ENCODE measurements around the gene LRRFIP1. TPM values are rescaled to one million over a fixed set of nuclear protein-coding genes. Genes with fewer than 3 reads are reported as not detected.

The LRRFIP1 gene
- total and polyA plus RNA-seq, 9 of the 15 experiments (the other 6 are each of a cell fraction or from before 2014, with no cell fraction given): 13.1 to 45.2 (median 31.3) TPM

DNA sequence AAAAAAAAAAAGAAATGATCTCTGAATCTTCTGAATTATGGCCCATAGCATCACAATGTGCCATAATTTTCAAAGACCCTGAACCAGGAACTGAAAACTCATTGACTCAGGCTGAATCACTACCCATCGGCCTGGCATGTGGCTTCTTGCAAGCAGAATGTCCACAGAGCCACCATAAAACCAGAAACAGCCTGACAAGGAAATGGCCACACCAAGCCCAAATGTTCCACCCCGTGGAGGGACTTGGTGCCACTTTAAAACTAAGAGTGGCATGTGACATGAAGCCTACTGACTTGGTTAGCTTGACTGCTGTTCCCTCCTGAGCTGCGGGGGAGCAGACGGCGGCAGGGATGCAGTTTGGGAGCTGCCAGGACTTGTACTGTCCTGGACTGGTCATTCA is 100.0 kb downstream of the LRRFIP1 start (continued):
- no peak for TF ChIP-seq CBX2 (IDR thresholded peaks at IDR 0.05; ENCODE audit: insufficient read depth, low read length, poor library complexity, severe bottlenecking)
- TF ChIP-seq ARID1B (IDR thresholded peaks at IDR 0.05): no peak
- TF ChIP-seq, protein P1, sequence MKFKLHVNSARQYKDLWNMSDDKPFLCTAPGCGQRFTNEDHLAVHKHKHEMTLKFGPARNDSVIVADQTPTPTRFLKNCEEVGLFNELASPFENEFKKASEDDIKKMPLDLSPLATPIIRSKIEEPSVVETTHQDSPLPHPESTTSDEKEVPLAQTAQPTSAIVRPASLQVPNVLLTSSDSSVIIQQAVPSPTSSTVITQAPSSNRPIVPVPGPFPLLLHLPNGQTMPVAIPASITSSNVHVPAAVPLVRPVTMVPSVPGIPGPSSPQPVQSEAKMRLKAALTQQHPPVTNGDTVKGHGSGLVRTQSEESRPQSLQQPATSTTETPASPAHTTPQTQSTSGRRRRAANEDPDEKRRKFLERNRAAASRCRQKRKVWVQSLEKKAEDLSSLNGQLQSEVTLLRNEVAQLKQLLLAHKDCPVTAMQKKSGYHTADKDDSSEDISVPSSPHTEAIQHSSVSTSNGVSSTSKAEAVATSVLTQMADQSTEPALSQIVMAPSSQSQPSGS (CRISPR knock-in tag; IDR thresholded peaks at IDR 0.05): no peak

DNA sequence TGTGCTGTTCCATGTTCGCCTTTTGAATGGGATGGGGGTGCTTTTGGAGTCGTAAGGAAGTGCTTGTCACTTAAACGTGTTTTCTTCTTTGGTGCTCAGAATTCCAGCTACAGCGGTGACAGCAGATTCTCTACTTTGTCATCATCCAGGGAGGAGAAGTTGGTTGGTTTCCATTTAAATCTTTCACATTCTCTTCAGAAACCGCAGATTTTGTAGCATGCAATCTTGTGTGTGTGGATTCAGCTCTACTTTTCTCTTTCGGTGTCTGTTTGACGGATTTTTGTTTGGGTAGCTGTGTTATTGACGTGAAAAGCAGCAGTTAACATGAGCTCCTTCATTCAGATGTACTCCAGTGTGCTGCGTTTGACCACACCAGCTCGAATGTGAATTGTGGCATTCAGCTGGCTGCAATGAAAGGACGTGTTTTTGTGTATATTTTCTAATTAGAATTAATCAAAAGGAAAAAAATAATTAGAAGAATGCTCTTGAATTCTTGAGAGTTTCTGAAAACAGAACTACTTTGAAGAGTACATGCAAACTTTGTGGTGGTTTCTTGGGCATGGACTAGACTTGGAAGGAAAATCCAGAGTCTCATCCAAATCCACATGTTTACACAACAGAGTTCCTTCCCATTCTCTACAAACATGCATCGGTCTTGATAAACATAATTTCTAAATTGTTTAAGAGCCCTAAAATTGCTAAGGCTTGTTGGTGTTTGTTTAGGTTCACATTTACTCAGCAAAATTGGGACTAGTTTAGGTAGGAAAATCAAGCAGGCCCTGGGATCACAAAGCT is 102.5 kb downstream of the LRRFIP1 start:
- Histone ChIP-seq H3K9ac (ENCODE audit: insufficient read depth in 1 of 2, low read depth in 2 of 2, low read length in 2 of 2) (no peak overlapping the region), H3K4me1 (replicated peaks in 1 of 2; ENCODE audit: control insufficient read depth in 2 of 2, insufficient read depth in 2 of 2, low read length in 2 of 2) (peaks cover 0 to 5% of the 10 kb centered on the region in 2 experiments; a peak in 2 of 5 replicates), H3K79me2 (ENCODE audit: control insufficient read depth, insufficient read depth, low read length) (no peaks in the 10 kb centered on the region; the same call in 2 of the 3 replicates), H3K4me2 (ENCODE audit: insufficient read depth, low read length) (no peak overlapping the region), H3K9me3 (replicated peaks; ENCODE audit: control insufficient read depth, insufficient read depth, low read depth, low read length) (no peaks in the 10 kb centered on the region), H3K36me3 (ENCODE audit: control insufficient read depth, insufficient read depth, low read length) (peaks cover 2% of the 10 kb centered on the region; the same call in 1 of the 3 replicates), H3K27me3 (ENCODE audit: control insufficient read depth in 2 of 2, insufficient read depth in 2 of 2, low read length in 2 of 2) (no peaks in the 10 kb centered on the region), H2AFZ (ENCODE audit: low read depth, low read length) (no peak overlapping the region), H3K4me3 (no peak overlapping the region), H4K20me1 (replicated peaks; ENCODE audit: control insufficient read depth, insufficient read depth, low read length) (no peaks in the 10 kb centered on the region), H3K9me1 (ENCODE audit: control insufficient read depth, insufficient read depth, low read length) (peaks cover 2% of the 10 kb centered on the region), H3K27ac (ENCODE audit: extremely low read depth, low read depth, low read length) (no peak overlapping the region)
- in situ Hi-C loops (cut with MboI) (no loop called here), intact Hi-C loops (cut with micrococcal nuclease) (no loop called here)
- POLR2A ChIA-PET: interaction anchor here (0.6 kb wide), 1 partner anchor 95 kb away, joined by 4 read pairs; no protein-coding TSS in a partner anchor
- no TSS peak for BruUV-seq (replicated peaks)
- FAIRE-seq (no peak), DNase-seq (ENCODE audit: extremely low read depth in 1 of 4, low spot score in 3 of 4) (no peak), ATAC-seq (no peak)
- WGBS (ENCODE audit: insufficient coverage, low coverage, missing lambda C conversion rate): 90% methylated on average over 11 of the region's 12 CpGs
- CTCF ChIA-PET (ENCODE audit: low intra/inter-chr PET ratio): no interaction called here
- TF ChIP-seq PPARD (CRISPR knock-in tag; IDR thresholded peaks at IDR 0.05) (no peak), ARID4B (CRISPR knock-in tag; IDR thresholded peaks at IDR 0.05) (no peak), BRD9 (IDR thresholded peaks at IDR 0.05; ENCODE audit: low read depth, partially characterized antibody) (no peak), MCM3 (IDR thresholded peaks at IDR 0.05) (no peak), JUND (IDR thresholded peaks at IDR 0.05; ENCODE audit: borderline replicate concordance, low read depth, low read length) (no peak), JUND (tag; IDR thresholded peaks at IDR 0.05; ENCODE audit: borderline replicate concordance, low read depth, low read length) (no peak), ZNF444 (CRISPR knock-in tag; IDR thresholded peaks at IDR 0.05) (no peak), ATF1 (CRISPR knock-in tag; IDR thresholded peaks at IDR 0.05) (no peak), ATF1 (tag; IDR thresholded peaks at IDR 0.05) (no peak), ZNF217 (CRISPR knock-in tag; IDR thresholded peaks at IDR 0.05) (no peak), ZNF134 (CRISPR knock-in tag; conservative IDR thresholded peaks at IDR 0.05) (no peak), TRIM28 (IDR thresholded peaks at IDR 0.05) (no peak), ZNF124 (CRISPR knock-in tag; IDR thresholded peaks at IDR 0.05) (no peak), BCL6 (CRISPR knock-in tag; IDR thresholded peaks at IDR 0.05) (no peak), SPI1 (IDR thresholded peaks at IDR 0.05; ENCODE audit: borderline replicate concordance, low read depth, low read length) (no peak)

All from K562 (cell line).